Measurements from ENCODE around the gene CLMP. TPM values are rescaled to one million over a fixed set of nuclear protein-coding genes. Genes with fewer than 3 reads are reported as not detected.
"Not testable (repeated sequence)": the region's sequence is repeated elsewhere in the genome, so short reads cannot be mapped to it uniquely, and the experiment has no call there.

The CLMP gene
- total RNA-seq, 2 experiments from 2014 or later = 0.25 to 0.31 TPM

DNA sequence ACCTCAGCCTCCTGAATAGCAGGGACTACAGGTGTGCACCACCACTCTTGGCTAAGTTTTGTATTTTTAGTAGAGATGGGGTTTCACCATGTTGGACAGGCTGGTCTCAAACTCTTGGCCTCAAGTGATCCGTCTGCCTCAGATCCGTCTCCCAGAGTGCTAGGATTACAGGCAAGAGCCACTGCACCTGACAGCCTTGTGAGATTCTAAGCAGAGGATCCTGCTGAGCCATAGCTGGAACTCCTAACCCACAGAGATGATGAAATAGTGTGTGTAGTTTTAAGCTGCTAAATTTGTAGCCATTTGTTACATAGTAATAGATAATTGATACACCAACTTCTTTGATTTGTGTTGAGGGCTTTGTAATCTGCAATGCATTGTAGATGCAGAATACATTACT, 51.1 kb downstream of the CLMP start:
- Mint-ChIP-seq H3K36me3 (no peaks in the 10 kb centered on the region), H3K27ac (no peak overlapping the region), H3K4me1 (no peaks in the 10 kb centered on the region), H3K27me3 (peaks cover 3% of the 10 kb centered on the region), H3K4me3 (no peak overlapping the region), H3K9me3 (no peaks in the 10 kb centered on the region)
- POLR2A ChIA-PET = interaction anchor here (0.6 kb wide), 1 partner anchor 102 kb away, joined by 3 read pairs; no protein-coding TSS in a partner anchor
- no peak for DNase-seq
- no peak for ATAC-seq (ENCODE audit: low read depth)

DNA sequence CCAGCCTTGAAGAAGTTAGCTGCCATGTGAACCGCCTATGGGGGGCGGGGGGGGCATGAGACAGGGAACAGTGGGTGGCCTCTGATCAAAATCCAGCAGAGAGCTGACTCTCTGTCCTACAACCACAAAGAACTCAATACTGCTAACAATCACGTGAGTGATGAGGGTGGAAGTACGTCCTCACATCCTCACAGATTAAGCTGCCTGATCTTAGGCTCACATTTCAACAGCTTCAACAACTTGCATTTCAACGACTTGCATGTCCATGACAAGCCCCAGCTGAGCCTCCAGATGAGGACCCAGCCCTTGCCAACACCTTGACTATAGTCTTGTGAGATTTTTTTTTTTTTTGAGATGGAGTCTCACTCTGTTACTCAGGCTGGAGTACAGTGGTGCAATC, 51.6 kb downstream of the CLMP start:
- POLR2A ChIA-PET = interaction anchor here (0.6 kb wide), 1 partner anchor 47 kb away, joined by 3 read pairs; no protein-coding TSS in a partner anchor
- Mint-ChIP-seq H3K4me3 (no peak overlapping the region), H3K36me3 (no peaks in the 10 kb centered on the region), H3K4me1 (no peaks in the 10 kb centered on the region), H3K9me3 (no peaks in the 10 kb centered on the region), H3K27ac (no peak overlapping the region), H3K27me3 (peaks cover 3% of the 10 kb centered on the region)
- DNase-seq (no peak), ATAC-seq (ENCODE audit: low read depth) (no peak)

DNA sequence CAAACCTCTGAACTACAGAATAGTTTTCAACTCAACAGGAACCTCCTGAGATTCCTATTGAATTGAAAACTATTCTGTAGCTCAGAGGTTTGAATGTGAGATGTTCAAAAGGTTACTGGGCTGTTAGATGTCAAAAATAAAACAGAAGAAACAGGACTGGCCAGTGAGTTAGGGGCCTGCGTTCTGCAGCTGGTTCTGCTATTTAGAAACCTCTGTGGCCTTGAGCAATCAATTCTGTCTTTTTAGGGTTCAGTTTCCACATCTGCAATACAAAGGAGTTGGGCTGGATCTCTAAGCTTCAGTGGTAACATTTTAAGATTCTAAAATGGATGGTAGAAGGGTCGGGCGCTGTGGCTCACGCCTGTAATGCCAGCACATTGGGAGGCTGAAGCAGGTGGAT, 55.8 kb downstream of the CLMP start:
- no peaks in the 10 kb centered on the region for H3K4me1 Mint-ChIP-seq
- ATAC-seq (ENCODE audit: low read depth) (no peak), DNase-seq (no peak)
- H3K27ac Mint-ChIP-seq = no peak overlapping the region
- H3K4me3 Mint-ChIP-seq = no peak overlapping the region
- H3K9me3 Mint-ChIP-seq = no peaks in the 10 kb centered on the region
- POLR2A ChIA-PET = no interaction called here
- H3K27me3 Mint-ChIP-seq = peaks cover 2% of the 10 kb centered on the region
- H3K36me3 Mint-ChIP-seq = no peaks in the 10 kb centered on the region

DNA sequence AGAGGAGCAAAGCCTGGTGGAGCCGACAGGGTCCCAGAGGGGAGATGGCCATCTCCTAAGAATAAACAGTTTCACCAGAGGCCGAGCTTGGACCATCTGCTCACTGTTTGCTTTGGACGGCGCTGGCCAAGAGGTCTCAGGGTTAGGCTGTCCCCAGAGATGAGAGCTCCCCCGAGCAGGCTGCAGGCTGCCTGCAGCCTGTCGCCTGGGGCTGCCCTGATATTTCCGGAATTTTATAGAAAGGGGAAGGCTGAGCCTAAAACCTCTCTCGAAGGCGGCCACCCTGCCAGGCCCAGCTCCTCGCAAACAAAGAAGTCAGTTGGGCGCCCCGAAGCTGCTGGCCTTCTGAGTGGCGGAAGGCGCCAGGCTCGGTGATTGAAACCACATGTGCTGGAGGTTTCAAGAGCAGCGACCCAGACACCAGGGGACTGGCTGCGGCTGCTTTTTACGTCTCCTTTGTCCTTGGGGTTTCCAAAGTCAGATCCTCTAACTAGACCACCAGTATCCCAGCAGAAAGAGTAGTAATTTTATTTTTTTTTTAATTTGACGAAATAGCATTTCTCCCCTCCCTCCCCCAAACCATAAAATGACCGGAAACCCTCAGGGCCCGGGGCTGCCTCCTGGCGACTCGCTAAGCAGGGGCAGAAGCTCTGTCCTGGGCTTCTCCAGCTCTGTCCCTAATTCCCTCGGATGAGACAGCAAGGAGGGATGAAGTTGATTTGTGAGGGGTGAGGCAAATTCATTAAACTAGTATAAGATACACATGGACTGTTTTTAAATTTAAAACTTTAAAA, 57.4 kb downstream of the CLMP start:
- Mint-ChIP-seq H3K27me3 (peaks cover 2% of the 10 kb centered on the region), H3K9me3 (no peaks in the 10 kb centered on the region), H3K4me3 (no peak overlapping the region), H3K4me1 (no peaks in the 10 kb centered on the region), H3K36me3 (no peaks in the 10 kb centered on the region), H3K27ac (no peak overlapping the region)
- DNase-seq (no peak), ATAC-seq (ENCODE audit: low read depth) (no peak)
- POLR2A ChIA-PET = no interaction called here

DNA sequence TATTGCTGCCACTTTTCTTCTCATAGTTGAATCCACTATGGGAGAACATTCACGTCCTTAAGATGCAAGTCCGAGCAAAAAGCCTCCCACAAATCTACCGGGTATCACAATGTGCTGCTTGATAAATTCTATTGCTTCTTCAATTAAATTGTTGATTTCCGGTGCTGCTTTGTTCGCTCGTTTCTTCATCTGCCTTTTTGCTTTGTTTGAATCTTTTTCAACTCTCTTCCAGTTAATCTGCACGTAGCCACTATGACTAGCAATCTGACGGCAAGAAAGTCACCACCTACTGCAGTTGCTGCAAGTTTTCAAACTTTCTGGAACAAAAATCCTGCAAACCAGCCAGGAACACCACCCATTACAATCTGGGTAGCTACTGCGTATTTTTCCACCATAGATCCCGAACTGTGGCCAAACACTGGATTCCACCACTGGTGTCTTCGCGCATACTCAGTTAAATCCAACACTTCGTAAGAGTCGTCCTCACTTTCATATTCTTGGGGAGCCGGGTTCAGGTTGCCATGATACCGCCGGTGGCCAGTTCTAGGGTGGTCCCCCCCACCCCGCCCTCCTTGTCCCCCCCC, 59.1 kb downstream of the CLMP start:
- no peak overlapping the region for H3K27ac Mint-ChIP-seq

DNA sequence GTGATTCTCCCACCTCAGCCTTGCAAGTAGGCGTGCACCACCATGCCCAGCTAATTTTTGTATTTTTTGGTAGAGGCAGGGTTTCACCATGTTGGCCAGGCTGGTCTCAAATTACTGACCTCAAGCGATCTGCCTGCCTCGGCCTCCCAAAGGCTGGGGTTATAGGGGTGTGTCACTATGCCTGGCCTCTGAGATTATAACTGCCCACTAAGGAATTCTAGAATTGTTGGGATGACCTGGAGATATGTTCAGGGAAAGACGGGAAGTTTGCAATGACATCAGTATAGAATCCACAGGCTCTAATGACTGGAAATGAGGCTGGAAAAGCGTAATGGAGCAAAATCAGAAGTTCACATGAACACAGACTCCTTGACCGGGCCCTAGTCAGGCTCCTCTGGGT, 62.2 kb downstream of the CLMP start:
- DNase-seq (no peak), ATAC-seq (ENCODE audit: low read depth) (no peak)
- Mint-ChIP-seq H3K4me3 (no peak overlapping the region), H3K9me3 (no peaks in the 10 kb centered on the region), H3K36me3 (no peaks in the 10 kb centered on the region), H3K27ac (no peak overlapping the region), H3K4me1 (peaks cover 4% of the 10 kb centered on the region), H3K27me3 (peaks cover 5% of the 10 kb centered on the region)
- POLR2A ChIA-PET = no interaction called here

More for the DNA sequence above, 59.1 kb downstream of the CLMP start:
- H3K36me3 Mint-ChIP-seq = no peaks in the 10 kb centered on the region
- POLR2A ChIA-PET = no interaction called here
- H3K9me3 Mint-ChIP-seq = no peaks in the 10 kb centered on the region
- ATAC-seq (ENCODE audit: low read depth) = no peak
- H3K27me3 Mint-ChIP-seq = peaks cover 2% of the 10 kb centered on the region
- DNase-seq = no peak
- H3K4me1 Mint-ChIP-seq = no peaks in the 10 kb centered on the region
- H3K4me3 Mint-ChIP-seq = no peak overlapping the region

DNA sequence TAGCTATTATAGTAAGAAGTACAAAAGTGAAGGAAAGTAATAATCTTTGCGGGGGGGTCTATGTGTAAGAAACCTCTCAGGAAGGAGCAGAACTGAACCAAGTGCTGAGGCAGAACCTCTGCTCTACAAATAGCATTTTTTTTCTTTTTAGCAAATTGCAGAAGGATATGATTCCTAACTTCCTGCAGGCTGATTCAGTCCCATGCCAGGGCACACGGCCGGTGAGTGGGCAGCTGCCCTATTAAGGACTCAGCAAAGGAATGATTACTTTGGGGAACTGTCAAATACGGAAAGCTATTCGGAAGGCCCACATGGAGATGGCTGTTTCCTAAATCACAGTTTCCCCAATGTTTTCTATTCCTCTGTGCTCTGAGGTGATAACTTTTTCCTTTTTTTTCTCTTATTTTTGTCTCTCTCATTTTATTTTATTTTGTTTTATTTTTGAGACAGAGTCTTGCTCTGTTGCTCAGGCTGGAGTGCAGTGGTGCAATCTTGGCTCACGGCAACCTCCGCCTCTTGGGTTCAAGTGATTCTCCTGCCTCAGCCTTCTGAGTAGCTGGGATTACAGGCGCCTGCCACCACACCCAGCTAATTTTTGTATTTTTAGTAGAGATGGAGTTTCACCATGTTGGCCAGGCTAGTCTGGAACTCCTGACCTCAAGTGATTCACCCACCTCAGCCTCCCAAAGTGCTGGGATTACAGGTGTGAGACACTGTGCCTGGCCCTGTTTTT, 62.8 kb downstream of the CLMP start:
- H3K36me3 Mint-ChIP-seq; POLR2A ChIA-PET; H3K4me1 Mint-ChIP-seq; H3K4me3 Mint-ChIP-seq; H3K27me3 Mint-ChIP-seq; H3K27ac Mint-ChIP-seq; H3K9me3 Mint-ChIP-seq; ATAC-seq (ENCODE audit: low read depth); DNase-seq: not testable (repeated sequence)

DNA sequence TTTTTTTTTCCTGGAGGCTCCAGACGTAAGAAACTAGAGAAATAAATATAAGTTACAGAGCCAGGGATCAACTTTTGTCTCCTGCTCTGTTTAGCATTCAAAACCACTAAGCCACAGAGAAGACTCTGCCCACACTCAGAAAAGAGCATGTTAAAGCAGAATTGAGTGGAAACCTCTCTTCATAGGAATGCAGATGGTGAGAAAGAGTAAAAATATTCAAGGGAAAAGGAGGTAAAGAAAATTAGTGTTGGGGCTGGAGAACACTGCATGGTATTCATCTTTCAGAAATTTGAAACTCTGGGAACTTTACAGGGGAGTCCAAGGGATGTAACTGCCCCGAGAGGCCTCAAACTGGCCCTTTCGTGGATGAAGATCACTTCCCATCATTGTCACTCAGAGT, 65.1 kb downstream of the CLMP start:
- H3K4me1 Mint-ChIP-seq = peaks cover 4% of the 10 kb centered on the region
- peaks cover 10% of the 10 kb centered on the region for H3K27me3 Mint-ChIP-seq
- no peak overlapping the region for H3K27ac Mint-ChIP-seq
- DNase-seq (no peak), ATAC-seq (ENCODE audit: low read depth) (no peak)
- no peaks in the 10 kb centered on the region for H3K9me3 Mint-ChIP-seq
- POLR2A ChIA-PET = no interaction called here
- H3K4me3 Mint-ChIP-seq = no peak overlapping the region
- H3K36me3 Mint-ChIP-seq = no peaks in the 10 kb centered on the region

DNA sequence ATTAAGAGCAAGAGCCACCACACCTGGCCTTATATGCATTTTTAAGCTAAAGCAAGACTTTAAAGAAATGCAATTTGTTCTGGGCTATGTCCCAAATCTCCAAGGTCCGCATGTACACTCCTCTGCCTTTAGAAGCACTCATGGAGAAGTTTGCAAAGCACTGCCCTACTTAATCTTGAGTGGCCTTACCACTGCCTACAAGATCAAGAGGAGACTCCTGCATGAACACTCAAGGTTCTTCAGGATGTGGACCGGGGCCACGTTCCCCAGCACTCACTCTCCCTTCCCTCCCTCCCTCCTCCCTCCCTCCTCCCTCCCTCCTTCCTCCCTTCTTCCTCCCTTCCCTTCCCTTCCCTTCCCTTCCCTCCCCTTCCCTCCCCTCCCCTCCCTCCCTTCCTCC, 69.9 kb downstream of the CLMP start:
- peaks cover 14% of the 10 kb centered on the region for H3K27me3 Mint-ChIP-seq

DNA sequence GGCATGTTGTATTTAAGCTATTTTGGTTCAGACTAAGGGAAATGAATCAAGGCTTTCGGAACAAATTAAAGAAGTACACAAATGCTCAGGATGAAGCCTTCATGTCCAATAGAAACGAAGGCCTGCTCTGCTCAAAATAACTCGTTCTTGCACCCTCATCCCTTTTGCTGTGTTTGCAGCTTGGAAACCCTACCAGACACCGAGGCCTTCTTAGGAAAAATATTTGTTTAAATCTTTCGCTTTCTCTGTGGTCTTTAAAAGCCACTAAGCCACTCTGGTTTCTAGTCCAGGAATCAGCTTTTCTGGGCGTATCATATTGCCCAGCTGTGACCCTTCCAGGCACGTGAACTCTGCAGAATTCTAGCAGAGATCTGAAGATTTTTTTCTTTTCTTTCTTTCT, 72.2 kb downstream of the CLMP start:
- no peak for DNase-seq
- H3K27ac Mint-ChIP-seq = no peak overlapping the region
- H3K27me3 Mint-ChIP-seq = peaks cover 17% of the 10 kb centered on the region
- no peaks in the 10 kb centered on the region for H3K9me3 Mint-ChIP-seq
- H3K36me3 Mint-ChIP-seq = no peaks in the 10 kb centered on the region
- ATAC-seq (ENCODE audit: low read depth) = no peak
- POLR2A ChIA-PET = no interaction called here
- peaks cover 6% of the 10 kb centered on the region for H3K4me1 Mint-ChIP-seq
- H3K4me3 Mint-ChIP-seq = no peak overlapping the region

More for the DNA sequence above, 69.9 kb downstream of the CLMP start:
- Mint-ChIP-seq H3K4me3 (no peak overlapping the region), H3K9me3 (no peaks in the 10 kb centered on the region), H3K27ac (no peak overlapping the region), H3K36me3 (no peaks in the 10 kb centered on the region), H3K4me1 (peaks cover 5% of the 10 kb centered on the region)
- no peak for DNase-seq
- POLR2A ChIA-PET = no interaction called here
- ATAC-seq (ENCODE audit: low read depth) = no peak

DNA sequence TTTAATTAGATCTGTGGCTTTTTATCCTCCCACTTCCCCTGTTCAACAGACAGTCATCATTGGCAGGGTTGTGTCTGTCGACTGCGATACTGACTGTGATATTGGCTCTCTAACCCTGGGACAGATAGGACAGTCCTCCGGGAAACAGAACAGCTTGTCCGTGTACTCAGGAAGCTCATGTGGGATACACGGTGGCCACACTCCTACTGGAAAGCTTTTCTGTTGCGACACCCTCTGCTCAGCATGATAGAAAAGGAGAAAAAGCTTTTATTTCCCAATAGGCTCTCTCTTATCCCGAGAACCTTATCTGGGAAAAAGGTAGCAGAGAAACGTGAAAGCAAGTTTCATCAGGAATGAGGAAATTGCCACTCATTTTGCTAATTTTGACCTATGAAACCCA, 72.7 kb downstream of the CLMP start:
- no peaks in the 10 kb centered on the region for H3K9me3 Mint-ChIP-seq
- no peaks in the 10 kb centered on the region for H3K36me3 Mint-ChIP-seq
- H3K27me3 Mint-ChIP-seq = peaks cover 17% of the 10 kb centered on the region

DNA sequence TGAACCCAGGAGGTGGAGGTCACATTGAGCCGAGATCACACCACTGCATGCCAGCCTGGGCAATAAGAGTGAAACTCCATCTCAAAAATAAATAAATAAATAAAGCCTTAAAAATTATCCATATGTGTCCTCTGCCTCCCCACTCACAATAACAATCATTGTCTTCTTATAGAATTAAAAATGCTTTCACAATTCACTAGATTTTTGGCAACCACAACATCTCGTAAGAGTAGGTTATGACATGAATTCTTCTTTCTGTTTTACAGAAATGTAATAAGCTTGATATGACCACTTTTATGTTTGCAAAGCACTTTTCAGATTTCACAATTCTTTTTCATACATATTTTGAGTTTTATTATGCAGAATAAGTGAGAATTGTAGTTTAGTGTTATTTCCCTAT, 78.6 kb downstream of the CLMP start:
- POLR2A ChIA-PET = no interaction called here
- H3K4me1 Mint-ChIP-seq = peaks cover 4% of the 10 kb centered on the region
- H3K27me3 Mint-ChIP-seq = peaks cover 19% of the 10 kb centered on the region
- no peak overlapping the region for H3K4me3 Mint-ChIP-seq
- H3K9me3 Mint-ChIP-seq = peaks cover 6% of the 10 kb centered on the region
- ATAC-seq (ENCODE audit: low read depth) (no peak), DNase-seq (no peak)
- no peak overlapping the region for H3K27ac Mint-ChIP-seq
- peaks cover 2% of the 10 kb centered on the region for H3K36me3 Mint-ChIP-seq

More for the DNA sequence above, 72.7 kb downstream of the CLMP start:
- Mint-ChIP-seq H3K4me3 (no peak overlapping the region), H3K4me1 (peaks cover 6% of the 10 kb centered on the region), H3K27ac (no peak overlapping the region)
- DNase-seq (no peak), ATAC-seq (ENCODE audit: low read depth) (no peak)
- POLR2A ChIA-PET = no interaction called here

DNA sequence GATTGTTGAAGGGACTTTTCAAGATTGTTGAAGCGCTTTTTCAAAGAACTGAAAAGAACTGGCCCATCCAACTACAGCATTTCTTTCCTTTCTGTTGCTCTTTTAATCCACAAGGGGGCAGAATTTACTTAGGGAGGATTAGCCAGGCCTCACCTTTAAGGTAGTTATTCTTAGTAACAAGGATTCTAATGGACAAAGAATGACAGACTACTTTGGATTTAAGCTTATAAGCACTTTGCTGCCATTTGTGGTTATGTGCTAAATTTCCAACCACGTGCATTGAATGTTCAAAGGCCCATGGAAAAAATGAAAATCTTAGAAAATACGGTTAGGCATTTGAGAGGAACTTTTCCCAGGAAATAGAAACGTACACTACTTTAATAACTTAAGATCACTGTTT, 83.6 kb downstream of the CLMP start:
- Mint-ChIP-seq H3K9me3 (peaks cover 6% of the 10 kb centered on the region), H3K27ac (no peak overlapping the region), H3K4me3 (no peak overlapping the region), H3K27me3 (peaks cover 18% of the 10 kb centered on the region), H3K36me3 (peaks cover 2% of the 10 kb centered on the region), H3K4me1 (peaks cover 2% of the 10 kb centered on the region)
- DNase-seq = no peak
- ATAC-seq (ENCODE audit: low read depth) = peak; percentile 58
- POLR2A ChIA-PET = interaction anchor here (0.6 to 2.6 kb wide), 2 partner anchors 136 to 295 kb away, joined by 3 to 8 read pairs; no protein-coding TSS in a partner anchor

Measured in activated naive CD8-positive, alpha-beta T cell treated with anti-CD3 and anti-CD28 coated beads, Interleukin-2, amount 10 ng/mL, durations not matched to agents 7 days and 5 days (primary cell).